Right lobe of liver (tissue), 4 donors: ENCODE data around the gene FAR2.

Source experiments
- CTCF ChIP-seq, 4 donors: fragments of 200-600 bp in 3 of 4; fragments of 450-650 bp in 1 of 4; IDR thresholded peaks; one replicate each; pipeline versions ENCODE4 v1.5.1 to v1.8.0; 2016 to 2022; ENCODE audit warnings: antibody characterized with exemption in 4 of 4, mild to moderate bottlenecking in 2 of 4
- POLR2A ChIP-seq: fragments of 450-650 bp; IDR thresholded peaks from one replicate; pipeline ENCODE4 v1.6.1; 2017; ENCODE audit warnings: antibody characterized with exemption, mild to moderate bottlenecking
- donor health status: DM: no; HTN: no; CAD: no.
- donor health status: DM: no; HTN: no; CAD: no.
- donor health status: DM: no; HTN: yes; CAD: no.

DNA sequence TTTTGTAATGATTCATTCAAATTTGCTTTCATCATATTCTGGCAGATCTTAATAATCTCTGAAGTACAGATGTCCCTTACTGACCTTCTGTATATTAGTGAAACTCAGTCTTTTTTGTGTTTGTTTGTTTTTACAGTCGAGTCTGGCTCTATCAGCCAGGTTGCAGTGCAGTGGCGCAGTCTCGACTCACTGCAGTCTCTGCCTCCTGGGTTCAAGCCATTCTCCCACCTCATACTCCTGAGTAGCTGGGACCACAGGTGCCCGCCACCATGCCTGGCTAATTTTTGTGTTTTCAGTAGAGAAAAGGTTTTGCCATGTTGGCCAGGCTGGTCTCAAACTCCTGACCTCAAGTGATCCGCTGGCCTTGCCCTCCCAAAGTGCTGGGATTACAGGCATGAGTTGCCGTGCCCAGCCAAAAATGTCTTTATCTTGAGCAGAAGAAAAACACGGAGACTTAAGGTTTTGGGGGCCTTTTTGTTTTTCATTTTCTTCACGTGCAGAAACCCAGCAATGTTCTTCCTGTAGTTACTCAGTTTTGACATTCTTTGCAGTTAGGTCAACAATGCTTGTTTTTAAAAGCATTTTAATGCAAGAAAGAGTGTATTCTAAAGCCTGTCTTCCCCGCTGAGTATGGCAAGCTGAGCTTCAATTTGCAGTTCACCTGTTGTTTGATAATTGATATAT is 79.5 kb downstream of the FAR2 start:
- TF ChIP-seq CTCF (IDR thresholded peaks at IDR 0.05) (no peak), POLR2A (no peak)
